Islet precursor cell (in vitro differentiated cells): ENCODE data around the gene KRTAP1-3.
"Not testable (repeated sequence)": the region's sequence is repeated elsewhere in the genome, so short reads cannot be mapped to it uniquely, and the experiment has no call there.

Experiments used
- DNase-seq: peaks from one replicate; pipeline ENCODE4 v3.0.0-alpha.2; 2018

KRTAP1-3 gene, protein sequence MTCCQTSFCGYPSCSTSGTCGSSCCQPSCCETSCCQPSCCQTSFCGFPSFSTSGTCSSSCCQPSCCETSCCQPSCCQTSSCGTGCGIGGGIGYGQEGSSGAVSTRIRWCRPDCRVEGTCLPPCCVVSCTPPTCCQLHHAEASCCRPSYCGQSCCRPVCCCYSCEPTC

DNA sequence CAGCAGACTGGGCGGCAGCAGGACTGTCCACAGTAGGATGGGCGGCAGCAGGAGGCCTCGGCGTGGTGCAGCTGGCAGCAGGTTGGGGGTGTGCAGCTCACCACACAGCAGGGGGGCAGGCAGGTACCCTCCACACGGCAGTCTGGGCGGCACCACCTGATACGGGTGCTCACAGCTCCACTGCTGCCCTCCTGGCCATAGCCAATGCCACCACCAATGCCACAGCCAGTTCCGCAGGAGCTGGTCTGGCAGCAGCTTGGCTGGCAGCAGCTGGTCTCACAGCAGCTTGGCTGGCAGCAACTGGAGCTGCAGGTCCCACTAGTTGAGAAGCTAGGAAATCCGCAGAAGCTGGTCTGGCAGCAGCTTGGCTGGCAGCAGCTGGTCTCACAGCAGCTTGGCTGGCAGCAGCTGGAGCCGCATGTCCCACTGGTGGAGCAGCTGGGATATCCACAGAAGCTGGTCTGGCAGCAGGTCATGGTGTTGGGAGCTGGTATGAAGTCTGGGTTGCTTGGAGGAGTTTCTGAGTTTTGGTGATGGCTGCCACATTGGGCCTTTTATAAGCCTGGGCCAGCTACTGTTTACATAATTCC is at the start of gene KRTAP1-3:
Gene KRTAP1-3, minus strand, starts transcription at position 529 of the 590 bp plus-strand sequence. Its CDS starts 53 bp downstream, at position 476.
- DNase-seq: not testable (repeated sequence)

DNA sequence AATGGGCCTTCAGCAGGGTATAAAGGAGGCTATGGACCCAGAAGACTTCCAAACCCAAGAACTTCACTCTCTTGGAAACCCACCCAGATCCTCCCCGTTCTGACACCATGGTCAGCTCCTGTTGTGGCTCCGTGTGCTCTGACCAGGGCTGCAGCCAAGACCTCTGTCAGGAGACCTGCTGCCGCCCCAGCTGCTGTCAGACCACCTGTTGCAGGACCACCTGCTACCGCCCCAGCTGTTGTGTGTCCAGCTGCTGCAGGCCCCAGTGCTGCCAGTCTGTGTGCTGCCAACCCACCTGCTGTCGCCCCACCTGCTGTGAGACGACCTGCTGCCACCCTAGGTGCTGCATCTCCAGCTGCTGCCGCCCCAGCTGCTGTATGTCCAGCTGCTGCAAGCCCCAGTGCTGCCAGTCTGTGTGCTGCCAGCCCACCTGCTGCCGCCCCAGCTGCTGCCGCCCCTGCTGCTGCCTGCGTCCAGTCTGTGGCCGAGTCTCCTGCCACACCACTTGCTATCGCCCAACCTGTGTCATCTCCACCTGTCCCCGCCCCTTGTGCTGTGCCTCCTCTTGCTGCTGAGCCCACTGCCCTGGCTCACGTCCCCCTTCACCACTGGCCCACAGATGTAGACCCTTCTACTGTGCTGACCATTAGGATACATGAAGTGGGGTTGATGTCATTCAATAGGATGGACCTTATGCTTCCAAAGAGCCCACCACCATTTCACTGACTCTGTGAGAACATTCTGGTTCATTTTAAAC is 49.6 kb upstream of the KRTAP1-3 start, which contains the start of gene KRTAP4-7:
Gene KRTAP4-7, plus strand, starts transcription at position 51 of the 757 bp plus-strand sequence. Its CDS starts 57 bp downstream, at position 108.
- not testable (repeated sequence) for DNase-seq

DNA sequence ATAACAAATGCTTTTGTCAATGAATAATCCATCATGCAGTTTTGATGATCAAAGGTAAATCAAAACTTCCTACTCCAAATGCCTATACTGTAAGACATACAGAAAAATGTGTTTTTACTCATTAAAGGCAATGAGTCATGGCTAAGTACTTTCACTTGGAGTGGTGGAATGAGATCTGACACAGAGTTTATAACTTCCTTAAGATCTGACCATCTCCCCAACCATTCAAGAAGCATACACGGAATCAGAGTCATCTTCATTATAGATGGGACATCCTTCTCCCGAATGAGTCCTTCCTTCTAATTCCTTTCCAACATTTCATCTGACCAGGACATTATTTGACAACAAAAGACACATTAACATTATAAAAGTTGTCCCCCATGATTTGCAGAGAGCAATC is 48.8 kb upstream of the KRTAP1-3 start:
- not testable (repeated sequence) for DNase-seq

DNA sequence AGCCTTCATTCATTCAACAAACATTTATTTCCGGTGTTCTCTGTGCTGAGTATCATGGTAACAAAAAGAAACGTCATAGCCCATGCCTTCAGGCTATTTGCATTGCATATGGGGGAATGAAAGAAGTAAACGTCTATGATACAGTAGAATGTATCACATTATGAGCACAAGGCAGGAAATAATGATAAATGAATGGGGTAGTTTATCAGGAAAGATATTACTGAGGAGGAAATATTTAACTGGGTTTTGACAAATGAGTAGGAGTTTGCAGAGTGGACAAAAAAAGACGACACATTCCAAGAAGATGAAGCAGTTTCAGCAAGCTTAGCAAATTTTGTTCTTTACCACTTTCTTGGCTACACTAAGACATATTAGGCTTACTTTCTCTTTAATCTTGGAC is 48.0 kb upstream of the KRTAP1-3 start:
- no peak for DNase-seq

DNA sequence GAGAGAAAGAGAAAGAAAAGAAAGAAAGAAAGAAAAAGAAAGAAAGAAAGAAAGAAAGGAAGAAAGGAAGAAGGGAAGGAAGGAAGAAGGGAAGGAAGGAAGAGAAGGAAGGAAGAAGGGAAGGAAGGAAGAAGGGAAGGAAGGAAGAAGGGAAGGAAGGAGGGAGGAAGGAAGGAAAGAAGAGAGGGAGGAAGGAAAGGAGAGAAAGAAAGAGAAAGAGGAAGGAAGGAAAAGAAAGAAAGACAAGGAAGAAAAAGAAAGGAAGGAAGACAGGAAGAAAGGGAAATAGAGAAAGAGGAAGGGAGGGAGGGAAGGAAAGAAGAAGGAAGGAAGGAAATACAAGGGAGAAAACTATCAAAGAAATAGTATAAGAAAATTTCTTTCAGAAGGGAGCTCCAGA is 42.1 kb upstream of the KRTAP1-3 start:
- DNase-seq: no peak

DNA sequence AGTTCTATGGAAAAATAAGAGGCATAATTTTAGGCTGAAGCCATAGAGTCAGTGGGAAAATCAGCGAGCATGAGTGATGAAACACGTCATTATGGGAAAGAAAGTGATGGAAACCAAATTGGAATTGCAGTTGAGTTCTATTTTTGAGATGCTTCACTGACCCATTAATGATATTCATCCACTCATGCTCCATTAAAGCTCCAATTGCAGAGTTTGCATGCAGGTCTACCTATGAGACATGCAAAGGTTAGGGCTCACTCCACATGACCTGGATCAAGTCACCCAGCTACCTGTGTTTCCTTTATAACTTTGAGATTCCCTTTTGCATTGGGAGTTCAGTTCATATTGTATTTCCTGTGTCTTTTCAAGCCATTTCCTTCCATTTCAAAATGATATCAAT is 39.0 kb upstream of the KRTAP1-3 start:
- no peak for DNase-seq

DNA sequence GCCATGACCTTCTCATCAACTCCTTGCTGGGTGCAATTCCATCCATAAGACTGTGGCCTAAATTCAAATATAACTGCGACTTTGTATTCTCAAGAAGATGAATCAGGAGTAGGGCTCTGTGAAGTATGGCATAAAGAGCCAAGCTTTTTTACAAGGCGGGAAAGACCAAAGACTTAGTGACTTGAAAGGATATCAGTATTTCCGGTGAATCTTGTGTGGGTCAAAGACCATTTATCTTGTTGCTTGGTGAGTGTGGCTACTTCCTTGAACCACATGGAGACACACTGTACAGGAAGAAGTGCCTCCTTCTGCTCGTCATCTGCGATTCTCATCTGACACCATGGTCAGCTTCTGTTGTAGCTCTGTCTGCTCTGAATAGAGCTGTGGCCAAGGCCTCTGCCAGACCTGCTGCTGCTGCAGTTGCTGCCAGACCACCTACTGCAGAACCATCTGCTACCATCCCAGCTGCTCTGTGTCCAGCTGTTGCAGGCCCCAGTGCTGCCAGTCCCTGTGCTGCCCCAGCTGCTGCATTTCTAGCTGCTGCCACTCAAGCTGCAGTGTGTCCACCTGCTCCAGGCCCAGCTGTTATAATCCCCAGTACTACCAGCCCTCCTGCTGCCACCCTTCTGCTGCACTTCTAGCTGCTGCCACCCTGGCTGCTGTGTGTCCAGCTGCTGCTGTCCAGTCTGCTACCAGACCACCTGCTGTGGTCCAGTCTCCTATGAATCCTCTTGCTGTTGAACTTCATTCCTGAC is 37.1 kb upstream of the KRTAP1-3 start:
- DNase-seq: no peak

DNA sequence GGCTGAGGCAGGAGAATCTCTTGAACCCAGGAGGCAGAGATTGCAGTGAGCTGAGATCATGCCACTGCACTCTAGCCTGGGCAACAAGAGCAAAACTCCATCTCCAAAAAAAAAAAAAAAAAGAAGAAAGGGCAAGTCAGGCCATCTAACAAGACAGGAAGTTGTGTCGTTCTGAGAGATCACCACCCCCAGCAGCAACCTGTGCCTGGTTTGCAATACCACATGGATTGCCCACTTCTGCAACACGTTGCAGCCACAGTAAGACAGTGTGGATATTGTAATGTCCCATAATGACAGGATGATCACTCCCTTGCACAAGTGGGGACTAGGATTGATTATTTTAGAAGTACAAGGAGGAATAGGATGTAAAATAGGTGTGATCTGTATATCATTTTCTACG is 34.4 kb upstream of the KRTAP1-3 start:
- DNase-seq: no peak

DNA sequence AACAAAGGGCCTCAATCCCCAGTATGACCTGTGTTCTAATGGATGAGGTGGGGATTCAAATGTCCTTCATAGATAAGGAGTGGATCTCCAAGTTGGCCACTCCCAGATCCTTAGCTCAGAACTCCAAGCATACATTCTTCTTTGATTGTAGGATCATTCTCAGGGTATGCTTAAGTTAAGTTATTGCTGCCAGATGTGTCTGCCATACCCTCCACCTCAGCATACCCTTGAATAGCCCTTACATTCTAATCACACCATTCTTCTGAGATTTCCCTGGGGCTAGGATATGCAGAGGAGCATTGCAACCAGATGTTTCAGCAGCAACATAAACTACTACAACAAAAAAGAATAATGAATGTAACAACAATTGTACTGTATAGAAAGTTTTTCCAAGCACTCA is 32.6 kb upstream of the KRTAP1-3 start:
- DNase-seq: no peak

DNA sequence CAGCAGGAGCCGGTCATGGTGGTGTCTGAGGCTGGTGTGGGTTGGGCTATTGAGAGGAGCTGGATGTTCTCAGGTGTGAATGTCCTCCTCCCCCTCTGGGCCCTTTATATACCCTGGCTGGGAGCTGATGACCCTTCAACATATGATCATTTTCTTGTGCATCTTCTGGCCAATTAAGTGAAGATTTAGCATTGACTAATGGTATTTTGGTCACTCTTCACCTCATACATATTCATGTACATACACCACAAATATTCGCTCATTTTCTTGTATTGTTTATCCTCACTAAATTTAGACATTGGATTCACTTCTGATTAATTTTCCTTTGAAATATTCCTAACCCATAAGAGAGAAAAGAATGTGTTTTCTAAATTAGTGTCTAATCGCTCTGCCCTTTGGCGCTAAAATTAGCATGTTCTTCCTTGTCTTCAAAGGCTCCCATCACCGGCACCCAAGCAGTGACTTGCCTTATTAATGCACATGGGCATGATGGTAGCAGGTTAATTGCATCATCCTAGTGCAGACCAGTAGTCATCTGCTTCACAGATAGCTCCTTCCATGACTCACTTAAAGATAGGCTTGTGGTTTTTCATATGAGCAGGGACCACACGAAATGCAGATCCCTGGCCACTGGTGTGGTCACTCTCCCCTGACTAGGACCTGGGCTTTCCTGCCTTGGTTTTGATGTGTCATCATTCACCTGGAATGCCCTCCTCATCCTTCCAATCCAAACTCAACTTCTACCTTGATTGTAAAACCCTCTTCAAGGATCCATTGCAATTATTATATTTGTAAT is 31.4 kb upstream of the KRTAP1-3 start, which contains the start of gene KRTAP2-4:
Gene KRTAP2-4, minus strand, starts transcription at position 51 of the 796 bp plus-strand sequence. Its CDS starts 34 bp downstream, at position 17.
- peak; percentile 84 for DNase-seq

DNA sequence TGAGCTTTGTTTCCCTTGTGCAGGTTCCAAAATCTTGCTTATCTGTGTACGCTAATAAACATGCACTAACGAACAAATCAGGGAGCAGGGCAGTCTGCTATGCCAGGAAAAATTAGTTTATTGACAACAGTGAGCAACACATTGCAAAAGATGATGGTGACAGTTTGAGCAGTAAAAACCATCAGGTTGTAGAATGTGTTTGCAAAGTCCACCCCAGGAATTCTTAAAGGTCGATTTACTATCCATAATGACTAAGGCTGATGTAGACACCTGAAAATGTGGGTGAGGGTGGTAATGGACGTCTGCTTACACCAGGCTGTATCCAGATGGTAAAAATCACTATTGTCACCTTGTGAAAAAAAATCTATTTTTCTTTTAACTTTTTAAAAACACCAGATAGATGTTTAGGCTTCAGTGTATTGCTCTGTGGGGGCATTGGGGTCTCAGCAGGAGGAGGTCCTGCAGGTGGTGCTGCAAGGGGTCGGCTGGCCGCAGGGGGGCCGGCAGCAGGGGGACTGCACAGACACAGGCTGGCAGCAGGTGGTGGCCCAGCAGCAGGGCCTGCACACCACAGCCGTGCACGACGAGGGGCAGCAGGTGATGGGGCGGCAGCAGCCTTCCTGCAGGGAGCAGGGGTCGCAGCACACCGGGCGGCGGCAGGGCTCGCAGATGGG is 30.5 kb upstream of the KRTAP1-3 start:
- not testable (repeated sequence) for DNase-seq

DNA sequence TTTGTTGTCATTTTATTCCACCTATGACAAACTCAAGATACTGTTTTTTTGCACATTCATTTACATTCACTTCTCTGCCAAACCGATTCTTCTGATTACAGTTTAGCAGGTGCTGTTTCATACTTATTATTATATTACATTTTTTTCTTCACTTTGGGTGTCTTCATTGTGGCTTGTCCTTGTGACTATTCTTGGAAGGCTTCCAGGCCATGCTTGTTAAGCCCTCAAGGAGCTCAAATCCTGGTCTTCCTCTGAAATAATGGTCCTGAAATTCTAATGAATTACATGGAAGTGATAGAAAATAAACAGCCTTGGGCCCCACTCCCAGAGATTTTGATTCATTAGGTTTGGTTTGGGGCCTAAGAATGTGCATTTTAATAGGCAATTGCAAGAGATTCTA is 29.6 kb upstream of the KRTAP1-3 start:
- no peak for DNase-seq

DNA sequence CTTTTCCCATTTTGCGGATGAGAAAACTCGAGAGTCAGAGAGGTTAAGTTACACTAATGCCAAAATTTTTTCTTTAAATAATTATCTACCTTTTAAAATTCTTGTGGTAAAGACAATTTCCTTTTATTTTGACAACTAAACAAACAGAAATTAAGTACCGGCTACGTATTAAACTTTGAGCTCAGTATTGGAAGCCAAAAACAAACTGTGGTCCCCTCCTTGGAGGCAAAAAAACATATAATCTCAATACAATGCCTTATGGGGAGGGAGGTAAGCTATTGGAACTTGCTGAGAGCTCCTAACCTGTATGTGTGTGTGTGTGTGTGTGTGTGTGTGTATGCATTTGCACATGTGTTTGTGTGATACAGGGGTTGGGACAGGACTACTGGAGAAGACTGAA is 28.8 kb upstream of the KRTAP1-3 start:
- no peak for DNase-seq

DNA sequence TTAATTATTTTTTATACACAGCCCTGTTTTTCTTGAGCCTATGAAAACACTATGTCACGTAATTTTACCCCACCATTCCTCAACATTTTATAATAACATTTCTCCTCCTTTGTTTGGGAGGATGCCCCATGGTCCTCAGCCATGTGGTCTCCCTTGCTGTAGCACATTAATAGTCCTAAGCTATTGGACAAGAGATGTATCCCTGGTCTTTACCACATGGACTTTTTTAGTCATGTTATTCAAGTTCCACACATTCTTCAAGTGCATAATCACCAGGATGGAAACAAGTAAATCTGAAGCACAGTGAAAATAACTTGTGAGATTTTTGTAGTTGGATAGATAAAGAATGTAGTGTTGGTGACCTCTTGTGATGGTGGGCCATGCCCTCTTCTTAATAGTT is 27.3 kb upstream of the KRTAP1-3 start:
- DNase-seq: no peak

DNA sequence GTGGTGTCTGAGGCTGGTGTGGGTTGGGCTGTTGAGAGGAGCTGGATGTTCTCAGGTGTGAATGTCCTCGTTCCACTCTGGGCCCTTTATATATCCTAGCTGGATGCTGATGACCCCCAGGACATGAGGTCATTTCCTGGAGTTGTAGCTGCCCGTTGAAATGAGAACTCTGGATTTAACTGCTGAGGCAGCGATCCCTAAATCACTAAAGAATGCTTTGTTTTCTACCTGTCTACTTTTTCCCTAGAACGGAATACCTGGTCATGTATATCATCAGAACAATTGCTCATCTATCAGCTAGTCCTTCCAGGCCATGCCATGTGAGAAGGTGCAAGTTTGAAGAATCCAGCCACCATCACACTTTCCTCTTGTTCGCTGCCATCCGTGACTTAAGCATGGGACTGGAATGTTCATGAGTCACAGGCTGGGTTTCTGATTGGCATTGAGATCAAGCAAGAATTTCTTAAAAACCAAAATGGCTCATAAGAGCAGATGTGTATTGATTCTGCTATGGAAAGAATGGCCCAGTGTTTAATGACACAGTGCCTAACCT is 25.5 kb upstream of the KRTAP1-3 start, which contains the start of gene KRTAP2-3:
Gene KRTAP2-3, minus strand, starts transcription at position 63 of the 553 bp plus-strand sequence. CDS start 64 bp downstream, outside the sequence.
- peak; percentile 93 for DNase-seq

DNA sequence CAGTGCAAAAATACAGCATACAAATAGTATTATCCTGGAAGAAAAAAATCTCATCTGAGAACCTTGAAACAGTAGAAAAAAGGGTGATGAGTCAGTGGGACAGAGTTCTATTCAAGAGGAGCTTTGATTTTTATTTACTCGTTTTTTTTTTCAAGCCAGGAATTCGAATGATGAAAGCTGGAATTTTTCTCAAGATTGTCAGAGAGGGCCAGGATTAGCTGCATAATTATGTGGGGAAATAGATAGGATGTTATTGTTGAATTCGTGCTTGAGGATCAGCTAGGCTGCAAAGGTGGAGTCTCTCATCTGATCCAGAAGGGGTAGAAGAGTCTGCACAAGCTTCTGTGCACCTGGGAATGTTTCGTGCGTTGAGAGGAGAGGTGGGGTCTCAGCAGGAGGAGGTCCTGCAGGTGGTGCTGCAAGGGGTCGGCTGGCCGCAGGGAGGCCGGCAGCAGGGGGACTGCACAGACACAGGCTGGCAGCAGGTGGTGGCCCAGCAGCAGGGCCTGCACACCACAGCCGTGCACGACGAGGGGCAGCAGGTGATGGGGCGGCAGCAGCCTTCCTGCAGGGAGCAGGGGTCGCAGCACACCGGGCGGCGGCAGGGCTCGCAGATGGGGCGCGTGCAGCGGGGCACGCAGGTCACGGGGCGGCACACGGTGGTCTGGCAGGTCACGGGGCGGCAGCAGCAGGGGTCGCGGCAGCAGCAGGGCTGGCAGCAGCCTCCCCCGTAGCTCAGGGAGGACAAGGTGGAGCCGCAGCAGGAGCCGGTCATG is 24.8 kb upstream of the KRTAP1-3 start:
- DNase-seq: peak; percentile 63

DNA sequence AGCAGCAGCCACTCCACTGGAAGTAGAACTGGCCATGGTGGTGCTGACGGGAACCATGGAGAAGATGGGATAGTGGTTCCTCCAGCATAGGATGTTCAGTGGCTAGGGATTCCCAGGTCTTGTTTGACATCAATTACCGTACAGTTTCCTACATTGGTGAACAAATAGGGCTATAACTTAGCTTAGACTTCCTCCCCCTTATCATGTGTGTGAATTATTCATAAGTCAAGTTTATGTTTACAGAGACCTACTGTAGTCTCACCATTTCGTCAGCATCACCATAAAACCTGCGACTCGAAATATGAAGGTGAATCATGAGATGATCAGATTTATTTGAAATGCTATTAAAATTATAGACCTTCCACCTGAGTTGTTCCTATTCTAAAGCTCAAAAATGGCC is 24.1 kb upstream of the KRTAP1-3 start:
- no peak for DNase-seq

DNA sequence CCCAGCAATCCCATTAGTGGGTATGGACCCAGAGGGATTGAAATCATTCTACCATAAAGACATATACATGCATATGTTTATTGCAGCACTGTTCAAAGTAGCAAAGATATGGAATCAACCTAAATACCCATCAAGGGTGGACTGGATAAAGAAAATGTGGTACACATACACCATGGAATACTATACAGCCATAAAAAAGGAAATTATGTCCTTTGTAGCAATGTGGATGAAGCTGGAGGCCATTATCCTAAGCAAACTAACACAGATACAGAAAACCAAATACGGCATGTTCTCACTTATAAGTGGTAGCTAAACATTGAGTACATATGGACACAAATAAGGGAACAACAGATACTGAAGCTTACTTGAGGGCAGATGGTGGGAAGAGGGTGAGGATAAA is 22.9 kb upstream of the KRTAP1-3 start:
- no peak for DNase-seq

DNA sequence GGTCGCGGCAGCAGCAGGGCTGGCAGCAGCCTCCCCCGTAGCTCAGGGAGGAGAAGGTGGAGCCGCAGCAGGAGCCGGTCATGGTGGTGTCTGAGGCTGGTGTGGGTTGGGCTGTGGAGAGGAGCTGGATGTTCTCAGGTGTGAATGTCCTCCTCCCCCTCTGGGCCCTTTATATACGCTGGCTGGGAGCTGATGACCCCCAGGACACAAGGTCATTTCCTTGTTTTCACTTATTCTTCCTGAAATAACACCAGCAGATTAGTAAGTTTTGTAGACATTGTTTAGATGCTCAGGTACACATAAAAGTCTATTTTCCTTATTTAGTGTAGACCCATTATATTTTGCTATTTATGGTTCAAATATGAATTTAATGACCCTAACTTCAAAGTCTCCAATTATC is 20.5 kb upstream of the KRTAP1-3 start, which contains the start of gene KRTAP2-2:
Gene KRTAP2-2, minus strand, starts transcription at position 101 of the 400 bp plus-strand sequence. Its CDS starts 19 bp downstream, at position 82.
- not testable (repeated sequence) for DNase-seq

DNA sequence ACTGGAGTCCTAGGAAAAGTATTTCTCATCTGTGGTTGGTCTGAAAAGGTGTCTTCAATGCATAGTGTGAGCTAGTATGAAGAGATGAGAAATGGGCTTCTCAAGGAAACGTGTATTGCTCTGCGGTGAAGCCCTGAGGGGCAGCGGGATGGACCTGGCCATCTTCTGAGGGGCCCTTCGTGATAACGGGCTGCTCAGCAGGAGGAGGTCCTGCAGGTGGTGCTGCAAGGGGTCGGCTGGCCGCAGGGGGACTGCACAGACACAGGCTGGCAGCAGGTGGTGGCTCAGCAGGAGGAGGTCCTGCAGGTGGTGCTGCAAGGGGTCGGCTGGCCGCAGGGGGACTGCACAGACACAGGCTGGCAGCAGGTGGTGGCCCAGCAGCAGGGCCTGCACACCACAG is 19.9 kb upstream of the KRTAP1-3 start:
- not testable (repeated sequence) for DNase-seq
